HEK293T (cell line): ENCODE measurements around the gene NRIP1.

Source experiments
- CTCF ChIA-PET: fragments of 350-600 bp; formaldehyde crosslinking; extraction: SDS; loops from one replicate; lab custom pipeline; 2021; ENCODE audit warnings: antibody characterized with exemption, inconsistent platforms; lab: Yijun Ruan, JAX
- POLR2A ChIA-PET: fragments of 350-600 bp; formaldehyde crosslinking; extraction: SDS; loops from one replicate; lab custom pipeline; 2020; ENCODE audit warnings: antibody characterized with exemption, inconsistent platforms; lab: Yijun Ruan, JAX
- DNase-seq: peaks from one replicate; pipeline ENCODE4 v3.0.0; 2012; ENCODE audit warnings: mixed read lengths; ENCODE audit errors: extremely low spot score
- ARNT ChIP-seq: fragments of 450-650 bp; IDR thresholded peaks from 2 replicates; pipeline ENCODE4 v1.6.1; 2017; ENCODE audit warnings: mild to moderate bottlenecking
- BHLHE40 ChIP-seq: fragments of 450-650 bp; IDR thresholded peaks from 2 replicates; pipeline ENCODE4 v1.6.1; 2016; ENCODE audit warnings: mild to moderate bottlenecking, moderate library complexity, borderline replicate concordance
- CTBP1 ChIP-seq: fragments of 450-650 bp; IDR thresholded peaks from 2 replicates; pipeline ENCODE4 v1.6.1; 2016; ENCODE audit warnings: borderline replicate concordance
- FOXA1 ChIP-seq: fragments of 450-650 bp; IDR thresholded peaks from 2 replicates; pipeline ENCODE4 v1.6.1; 2016; ENCODE audit warnings: mild to moderate bottlenecking
- FOXK2 ChIP-seq: fragments of 450-650 bp; IDR thresholded peaks from 2 replicates; pipeline ENCODE4 v1.6.1; 2016; ENCODE audit warnings: mild to moderate bottlenecking
- FOXM1 ChIP-seq: fragments of 450-650 bp; IDR thresholded peaks from 2 replicates; pipeline ENCODE4 v1.6.1; 2017; ENCODE audit warnings: mild to moderate bottlenecking, borderline replicate concordance
- HDGF ChIP-seq: fragments of 450-650 bp; IDR thresholded peaks from 2 replicates; pipeline ENCODE4 v1.6.1; 2017; ENCODE audit warnings: antibody characterized with exemption, borderline replicate concordance
- L3MBTL2 ChIP-seq: fragments of 450-650 bp; conservative IDR thresholded peaks from 2 replicates; pipeline ENCODE4 v1.6.1; 2016; ENCODE audit warnings: mild to moderate bottlenecking
- LEF1 ChIP-seq: fragments of 450-650 bp; IDR thresholded peaks from 2 replicates; pipeline ENCODE4 v1.6.1; 2017; ENCODE audit warnings: mild to moderate bottlenecking, borderline replicate concordance
- NFRKB ChIP-seq: fragments of 450-650 bp; IDR thresholded peaks from 2 replicates; pipeline ENCODE4 v1.6.1; 2016; ENCODE audit warnings: mild to moderate bottlenecking, moderate library complexity
- PKNOX1 ChIP-seq: fragments of 450-650 bp; IDR thresholded peaks from 2 replicates; pipeline ENCODE4 v1.6.1; 2016
- SP1 ChIP-seq: fragments of 450-650 bp; IDR thresholded peaks from 2 replicates; pipeline ENCODE4 v1.6.1; 2017
- SUZ12 ChIP-seq: fragments of 450-650 bp; IDR thresholded peaks from 2 replicates; pipeline ENCODE4 v1.6.1; 2016; ENCODE audit warnings: mild to moderate bottlenecking
- TARDBP ChIP-seq: fragments of 450-650 bp; IDR thresholded peaks from 2 replicates; pipeline ENCODE4 v1.6.1; 2016
- ZNF384 ChIP-seq: fragments of 450-650 bp; IDR thresholded peaks from 2 replicates; pipeline ENCODE4 v1.6.1; 2016

The NRIP1 gene

GRCh38 chr21:15078180-15078579 lies 13.4 kb upstream of the NRIP1 start:
- POLR2A ChIA-PET = interaction anchor here (1.2 kb wide), 1 partner anchor 13 kb away, joined by 3 read pairs; no protein-coding TSS in a partner anchor
- CTCF ChIA-PET = no interaction called here

GRCh38 chr21:15077529-15078145 lies 12.8 kb upstream of the NRIP1 start:
- TF ChIP-seq NFRKB (no peak), SUZ12 (no peak), L3MBTL2 (no peak), ZNF384 (no peak)
- ChIA-PET CTCF (no interaction called here), POLR2A (interaction anchor here (1.2 kb wide), 1 partner anchor 12 kb away, joined by 3 read pairs; no protein-coding TSS in a partner anchor)
- no peak for DNase-seq

More at GRCh38 chr21:15078180-15078579, 13.4 kb upstream of the NRIP1 start:
- TF ChIP-seq TARDBP (no peak), CTBP1 (no peak), SUZ12 (no peak), ZNF384 (no peak), SP1 (no peak), ARNT (no peak), HDGF (no peak)
- no peak for DNase-seq

- POLR2A ChIA-PET = no interaction called here
- TF ChIP-seq FOXK2 = no peak
- no peak for TF ChIP-seq SP1
- TF ChIP-seq TARDBP = no peak
- no peak for TF ChIP-seq FOXM1
- TF ChIP-seq NFRKB = no peak
- no peak for TF ChIP-seq PKNOX1
- no peak for TF ChIP-seq ZNF384
- no peak for TF ChIP-seq CTBP1
- TF ChIP-seq HDGF = no peak
- DNase-seq = no peak
- CTCF ChIA-PET = no interaction called here
Observed at GRCh38 chr21:15076730-15077129, 11.9 kb upstream of the NRIP1 start.

GRCh38 chr21:15071009-15071408 lies 6.2 kb upstream of the NRIP1 start:
- DNase-seq = no peak
- ChIA-PET POLR2A (no interaction called here), CTCF (no interaction called here)
- TF ChIP-seq ZNF384 (no peak), FOXM1 (no peak), FOXA1 (no peak), TARDBP (no peak)

GRCh38 chr21:15066123-15066575 lies 1.3 kb upstream of the NRIP1 start:
- CTCF ChIA-PET = interaction anchor here (1.0 kb wide), 1 partner anchor 202 kb away, joined by 3 read pairs; no protein-coding TSS in a partner anchor
- no peak for DNase-seq
- TF ChIP-seq ZNF384 (no peak), LEF1 (no peak), NFRKB (no peak)
- POLR2A ChIA-PET = interaction anchor here (1.0 to 2.2 kb wide), 7 partner anchors 9 to 174 kb away, joined by 3 to 10 read pairs (median 4); no protein-coding TSS in a partner anchor

- TF ChIP-seq L3MBTL2 (peak; percentile 41; the same call in 1 of the 2 replicates), TARDBP (no peak)
- POLR2A ChIA-PET = interaction anchor here (0.7 to 2.2 kb wide), 17 partner anchors 8 to 1128 kb away, joined by 3 to 10 read pairs (median 3); no protein-coding TSS in a partner anchor
Observed at GRCh38 chr21:15065392-15066122, 757 bp upstream of the NRIP1 start.

GRCh38 chr21:15063814-15064575 lies 805 bp downstream of the NRIP1 start:
- CTCF ChIA-PET = no interaction called here
- TF ChIP-seq FOXM1 (no peak), PKNOX1 (no peak), ARNT (no peak), ZNF384 (no peak), NFRKB (no peak), BHLHE40 (no peak), LEF1 (no peak), L3MBTL2 (no peak)
- DNase-seq = peak; percentile 34
- POLR2A ChIA-PET = interaction anchor here (1.2 to 1.4 kb wide), 2 partner anchors 66 to 159 kb away, joined by 3 read pairs; no protein-coding TSS in a partner anchor

More at GRCh38 chr21:15065392-15066122, 757 bp upstream of the NRIP1 start:
- CTCF ChIA-PET = interaction anchor here (0.8 to 1.0 kb wide), 2 partner anchors 155 to 201 kb away, joined by 3 read pairs; no protein-coding TSS in a partner anchor
- DNase-seq = peak; percentile 50
